GOT3 (cell line): ENCODE data around the gene HHIPL1.

Source experiments
- DNase-seq: peaks from one replicate; lab custom pipeline; 2025; ENCODE audit warnings: mixed read lengths; lab: John Stamatoyannopoulos, UW

Gene HHIPL1

GRCh38 chr14:99717682-99718013, 72.7 kb downstream of the HHIPL1 start:
- DNase-seq = no peak

GRCh38 chr14:99718031-99718810, 73.3 kb downstream of the HHIPL1 start:
- DNase-seq = no peak

- no peak for DNase-seq
These were observed 73.9 kb downstream of the HHIPL1 start for GRCh38 chr14:99718811-99719192.

- DNase-seq = no peak
These were observed 76.2 kb downstream of the HHIPL1 start for GRCh38 chr14:99720941-99721791.

GRCh38 chr14:99721792-99722516, 77.0 kb downstream of the HHIPL1 start:
- no peak for DNase-seq

GRCh38 chr14:99722741-99723140, 77.8 kb downstream of the HHIPL1 start:
- DNase-seq = no peak

GRCh38 chr14:99724196-99724891, 79.4 kb downstream of the HHIPL1 start:
- DNase-seq = no peak

GRCh38 chr14:99724939-99725773, 80.2 kb downstream of the HHIPL1 start:
- no peak for DNase-seq

GRCh38 chr14:99725774-99726537, 81.0 kb downstream of the HHIPL1 start:
- no peak for DNase-seq

- DNase-seq = no peak
These were observed 81.7 kb downstream of the HHIPL1 start for GRCh38 chr14:99726538-99727095.

GRCh38 chr14:99727096-99727870, 82.4 kb downstream of the HHIPL1 start:
- no peak for DNase-seq

GRCh38 chr14:99728231-99728920, 83.4 kb downstream of the HHIPL1 start:
- no peak for DNase-seq

- no peak for DNase-seq
These were observed 84.1 kb downstream of the HHIPL1 start for GRCh38 chr14:99728981-99729451.
